Measurements from ENCODE around the gene FANCB.

GRCh38 chrX:14837155-14837554, 35.7 kb downstream of the FANCB start:
- TF ChIP-seq, protein P1, sequence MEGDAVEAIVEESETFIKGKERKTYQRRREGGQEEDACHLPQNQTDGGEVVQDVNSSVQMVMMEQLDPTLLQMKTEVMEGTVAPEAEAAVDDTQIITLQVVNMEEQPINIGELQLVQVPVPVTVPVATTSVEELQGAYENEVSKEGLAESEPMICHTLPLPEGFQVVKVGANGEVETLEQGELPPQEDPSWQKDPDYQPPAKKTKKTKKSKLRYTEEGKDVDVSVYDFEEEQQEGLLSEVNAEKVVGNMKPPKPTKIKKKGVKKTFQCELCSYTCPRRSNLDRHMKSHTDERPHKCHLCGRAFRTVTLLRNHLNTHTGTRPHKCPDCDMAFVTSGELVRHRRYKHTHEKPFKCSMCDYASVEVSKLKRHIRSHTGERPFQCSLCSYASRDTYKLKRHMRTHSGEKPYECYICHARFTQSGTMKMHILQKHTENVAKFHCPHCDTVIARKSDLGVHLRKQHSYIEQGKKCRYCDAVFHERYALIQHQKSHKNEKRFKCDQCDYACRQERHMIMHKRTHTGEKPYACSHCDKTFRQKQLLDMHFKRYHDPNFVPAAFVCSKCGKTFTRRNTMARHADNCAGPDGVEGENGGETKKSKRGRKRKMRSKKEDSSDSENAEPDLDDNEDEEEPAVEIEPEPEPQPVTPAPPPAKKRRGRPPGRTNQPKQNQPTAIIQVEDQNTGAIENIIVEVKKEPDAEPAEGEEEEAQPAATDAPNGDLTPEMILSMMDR (conservative IDR thresholded peaks at IDR 0.05; ENCODE audit: low read depth, low read length) = no peak
- TF ChIP-seq EZH2 (IDR thresholded peaks at IDR 0.05; ENCODE audit: low read length, unreplicated experiment) = no peak

Data from PC-3 (cell line).